ENCODE results near the gene PANX1. TPM values are rescaled to one million over a fixed set of nuclear protein-coding genes. Genes with fewer than 3 reads are reported as not detected.

Gene PANX1
- total and polyA plus RNA-seq, 2 donors (not counting 1 experiment from before 2014, with no cell fraction given): 4.2 to 10.3 TPM

GRCh38 chr11:94212898-94213297, 84.3 kb downstream of the PANX1 start:
- TF ChIP-seq, protein P1, sequence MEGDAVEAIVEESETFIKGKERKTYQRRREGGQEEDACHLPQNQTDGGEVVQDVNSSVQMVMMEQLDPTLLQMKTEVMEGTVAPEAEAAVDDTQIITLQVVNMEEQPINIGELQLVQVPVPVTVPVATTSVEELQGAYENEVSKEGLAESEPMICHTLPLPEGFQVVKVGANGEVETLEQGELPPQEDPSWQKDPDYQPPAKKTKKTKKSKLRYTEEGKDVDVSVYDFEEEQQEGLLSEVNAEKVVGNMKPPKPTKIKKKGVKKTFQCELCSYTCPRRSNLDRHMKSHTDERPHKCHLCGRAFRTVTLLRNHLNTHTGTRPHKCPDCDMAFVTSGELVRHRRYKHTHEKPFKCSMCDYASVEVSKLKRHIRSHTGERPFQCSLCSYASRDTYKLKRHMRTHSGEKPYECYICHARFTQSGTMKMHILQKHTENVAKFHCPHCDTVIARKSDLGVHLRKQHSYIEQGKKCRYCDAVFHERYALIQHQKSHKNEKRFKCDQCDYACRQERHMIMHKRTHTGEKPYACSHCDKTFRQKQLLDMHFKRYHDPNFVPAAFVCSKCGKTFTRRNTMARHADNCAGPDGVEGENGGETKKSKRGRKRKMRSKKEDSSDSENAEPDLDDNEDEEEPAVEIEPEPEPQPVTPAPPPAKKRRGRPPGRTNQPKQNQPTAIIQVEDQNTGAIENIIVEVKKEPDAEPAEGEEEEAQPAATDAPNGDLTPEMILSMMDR (IDR thresholded peaks at IDR 0.05): no peak
- no peak for TF ChIP-seq EZH2 (IDR thresholded peaks at IDR 0.05; ENCODE audit: borderline replicate concordance, insufficient read depth, low read depth, low read length, poor library complexity, severe bottlenecking)
- Mint-ChIP-seq H3K27ac (no peak overlapping the region), H3K27me3 (peaks cover 3% of the 10 kb centered on the region)

DNA sequence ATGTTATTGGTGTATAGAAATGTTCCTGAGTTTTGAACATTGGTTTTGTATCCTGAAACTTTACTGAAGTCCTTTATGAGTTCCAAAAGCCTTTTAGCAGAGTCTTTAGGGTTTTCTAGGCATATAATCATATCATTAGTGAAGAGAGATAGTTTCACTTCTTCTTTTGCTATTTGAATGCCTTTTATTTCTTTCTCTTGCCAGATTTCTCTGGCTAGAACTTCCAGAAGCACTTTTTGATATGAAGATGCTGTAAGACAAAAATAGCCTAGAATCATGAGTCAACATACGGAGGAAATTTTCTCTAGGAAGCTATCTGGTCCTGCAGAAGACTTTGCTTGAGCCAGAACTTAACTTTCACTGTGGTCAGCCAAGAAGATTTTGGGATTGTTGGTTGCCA, 89.1 kb downstream of the PANX1 start:
- Mint-ChIP-seq H3K27me3 (peaks cover 3% of the 10 kb centered on the region), H3K4me1 (no peaks in the 10 kb centered on the region), H3K4me3 (no peak overlapping the region), H3K9me3 (ENCODE audit: insufficient read depth) (peaks cover 6% of the 10 kb centered on the region), H3K27ac (no peak overlapping the region)
- no peaks in the 10 kb centered on the region for H3K79me2 ChIP-seq (ENCODE audit: control insufficient read depth, insufficient read depth, low read length)
- DNase-seq: no peak
- H3K9ac ChIP-seq (ENCODE audit: low read length): no peak overlapping the region
- H3K4me3 ChIP-seq (ENCODE audit: control extremely low read depth in 1 of 5, extremely low read depth in 1 of 5, insufficient read depth in 1 of 5, low read depth in 2 of 5, low read length in 4 of 5): no peak overlapping the region
- H4K20me1 ChIP-seq (ENCODE audit: control insufficient read depth, insufficient read depth, low read length, poor library complexity, severe bottlenecking): no peaks in the 10 kb centered on the region
- no CpG with 5 or more reads among the region's 1 CpG for WGBS (ENCODE audit: insufficient coverage)
- ATAC-seq (ENCODE audit: low read depth): no peak
- no peak overlapping the region for H2AFZ ChIP-seq (ENCODE audit: insufficient read depth, low read depth, low read length, poor library complexity, severe bottlenecking)
- peaks cover 0 to 19% (median 14%) of the 10 kb centered on the region in 3 donors for H3K9me3 ChIP-seq (ENCODE audit: control extremely low read depth in 1 of 3, control insufficient read depth in 2 of 3, insufficient read depth in 1 of 3, low read length in 2 of 3)
- H3K27me3 ChIP-seq (replicated peaks in 1 of 4; ENCODE audit: control extremely low read depth in 1 of 4, control insufficient read depth in 3 of 4, insufficient read depth in 4 of 4, low read length in 3 of 4): no peaks in the 10 kb centered on the region
- H3K4me1 ChIP-seq (ENCODE audit: control insufficient read depth in 2 of 2, insufficient read depth in 2 of 2, low read length in 2 of 2): no peaks in the 10 kb centered on the region
- H3K36me3 ChIP-seq (replicated peaks in 1 of 2; ENCODE audit: control extremely low read depth in 1 of 2, control insufficient read depth in 1 of 2, extremely low read depth in 1 of 2, insufficient read depth in 2 of 2, low read length in 1 of 2): no peaks in the 10 kb centered on the region
- no peak overlapping the region for H3K27ac ChIP-seq (ENCODE audit: low read length in 2 of 2)
- CTCF ChIA-PET: no interaction called here
- TF ChIP-seq EZH2 (IDR thresholded peaks at IDR 0.05; ENCODE audit: borderline replicate concordance, insufficient read depth, low read depth, low read length, poor library complexity, severe bottlenecking): no peak
- TF ChIP-seq, protein P1 (IDR thresholded peaks at IDR 0.05): no peak
- intact Hi-C loops (cut with micrococcal nuclease): no loop called here
- POLR2A ChIA-PET: no interaction called here
- H3K4me2 ChIP-seq (replicated peaks; ENCODE audit: low read depth, low read length, poor library complexity, severe bottlenecking): no peak overlapping the region

More at GRCh38 chr11:94212898-94213297, 84.3 kb downstream of the PANX1 start:
- intact Hi-C loops (cut with micrococcal nuclease): no loop called here
- H3K27me3 ChIP-seq (replicated peaks in 1 of 4; ENCODE audit: control extremely low read depth in 1 of 4, control insufficient read depth in 3 of 4, insufficient read depth in 4 of 4, low read length in 3 of 4): no peaks in the 10 kb centered on the region
- DNase-seq (no peak), ATAC-seq (ENCODE audit: low read depth) (no peak)
- no peak overlapping the region for H3K9ac ChIP-seq (ENCODE audit: low read length)
- no peak overlapping the region for H3K4me3 ChIP-seq (ENCODE audit: control extremely low read depth in 1 of 5, extremely low read depth in 1 of 5, insufficient read depth in 1 of 5, low read depth in 2 of 5, low read length in 4 of 5)
- CTCF ChIA-PET: no interaction called here
- no peak overlapping the region for H2AFZ ChIP-seq (ENCODE audit: insufficient read depth, low read depth, low read length, poor library complexity, severe bottlenecking)
- H3K79me2 ChIP-seq (ENCODE audit: control insufficient read depth, insufficient read depth, low read length): no peaks in the 10 kb centered on the region
- H3K9me3 Mint-ChIP-seq (ENCODE audit: insufficient read depth): no peaks in the 10 kb centered on the region
- no peak overlapping the region for H3K27ac ChIP-seq (ENCODE audit: low read length in 2 of 2)
- peaks cover 0 to under 1% (median 0%) of the 10 kb centered on the region in 3 donors for H3K9me3 ChIP-seq (ENCODE audit: control extremely low read depth in 1 of 3, control insufficient read depth in 2 of 3, insufficient read depth in 1 of 3, low read length in 2 of 3)
- no peaks in the 10 kb centered on the region for H3K4me1 ChIP-seq (ENCODE audit: control insufficient read depth in 2 of 2, insufficient read depth in 2 of 2, low read length in 2 of 2)
- POLR2A ChIA-PET: no interaction called here
- no peak overlapping the region for H3K4me2 ChIP-seq (replicated peaks; ENCODE audit: low read depth, low read length, poor library complexity, severe bottlenecking)
- H3K36me3 ChIP-seq (replicated peaks in 1 of 2; ENCODE audit: control extremely low read depth in 1 of 2, control insufficient read depth in 1 of 2, extremely low read depth in 1 of 2, insufficient read depth in 2 of 2, low read length in 1 of 2): no peaks in the 10 kb centered on the region
- H3K4me3 Mint-ChIP-seq: no peak overlapping the region
- WGBS (ENCODE audit: insufficient coverage): no CpG with 5 or more reads among the region's 2 CpGs
- H3K4me1 Mint-ChIP-seq: no peaks in the 10 kb centered on the region
- no peaks in the 10 kb centered on the region for H4K20me1 ChIP-seq (ENCODE audit: control insufficient read depth, insufficient read depth, low read length, poor library complexity, severe bottlenecking)

All from B cell (primary cell).